C1 segment of cervical spinal cord (tissue), 14 donors: ENCODE results near the gene CCDC174.
"Not testable (repeated sequence)": the region's sequence is repeated elsewhere in the genome, so short reads cannot be mapped to it uniquely, and the experiment has no call there.

Experiments used
- DNase-seq, 14 donors: peaks; one replicate each; lab custom pipeline; 2025; lab: John Stamatoyannopoulos, UW

CCDC174 gene

DNA sequence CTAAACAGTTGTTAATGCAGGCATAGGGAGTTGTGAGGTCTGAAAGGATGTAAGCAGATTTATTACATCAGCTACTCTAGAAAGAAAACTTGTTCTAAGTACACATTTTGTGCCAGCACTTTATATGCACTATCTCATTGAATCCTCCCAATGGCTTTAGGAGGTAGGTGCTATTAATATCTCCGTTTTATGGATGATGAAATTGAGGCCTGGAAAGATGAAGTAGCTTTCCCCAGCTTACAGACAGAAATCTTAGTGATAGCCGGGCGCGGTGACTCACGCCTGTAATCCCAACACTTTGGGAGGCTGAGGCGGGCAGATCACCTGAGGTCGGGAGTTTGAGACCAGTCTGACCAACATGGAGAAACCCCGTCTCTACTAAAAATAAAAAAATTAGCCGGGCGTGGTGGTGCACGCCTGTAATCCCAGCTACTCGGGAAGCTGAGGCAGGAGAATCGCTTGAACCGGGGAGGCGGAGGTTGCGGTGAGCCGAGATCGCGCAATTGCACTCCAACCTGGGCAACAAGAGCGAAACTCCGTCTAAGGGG lies 872 bp downstream of the CCDC174 start:
- DNase-seq = not testable (repeated sequence)

GRCh38 chr3:14657579-14657978 lies 6.0 kb downstream of the CCDC174 start:
- DNase-seq = no peak

- DNase-seq = no peak
These were observed 7.4 kb downstream of the CCDC174 start for GRCh38 chr3:14658978-14659377.

DNA sequence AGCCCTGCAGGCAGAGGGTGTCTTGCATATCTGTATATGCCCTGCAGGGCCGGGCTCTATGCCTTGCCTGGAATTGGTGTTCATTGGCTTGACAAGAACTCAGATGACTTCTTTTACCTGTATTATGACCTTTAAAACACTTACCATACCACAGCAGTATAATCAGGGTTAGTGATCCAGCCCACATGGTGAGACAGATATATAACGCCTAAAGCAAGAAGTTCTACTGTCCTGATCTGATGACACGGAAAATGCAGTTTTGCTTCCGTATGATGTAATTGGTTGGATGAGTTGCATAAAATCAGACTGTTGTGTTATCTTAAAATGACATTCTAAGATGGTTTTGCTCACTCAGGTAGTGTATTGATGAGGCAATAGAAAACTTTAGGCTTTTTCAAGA lies 9.4 kb downstream of the CCDC174 start:
- DNase-seq = no peak

DNA sequence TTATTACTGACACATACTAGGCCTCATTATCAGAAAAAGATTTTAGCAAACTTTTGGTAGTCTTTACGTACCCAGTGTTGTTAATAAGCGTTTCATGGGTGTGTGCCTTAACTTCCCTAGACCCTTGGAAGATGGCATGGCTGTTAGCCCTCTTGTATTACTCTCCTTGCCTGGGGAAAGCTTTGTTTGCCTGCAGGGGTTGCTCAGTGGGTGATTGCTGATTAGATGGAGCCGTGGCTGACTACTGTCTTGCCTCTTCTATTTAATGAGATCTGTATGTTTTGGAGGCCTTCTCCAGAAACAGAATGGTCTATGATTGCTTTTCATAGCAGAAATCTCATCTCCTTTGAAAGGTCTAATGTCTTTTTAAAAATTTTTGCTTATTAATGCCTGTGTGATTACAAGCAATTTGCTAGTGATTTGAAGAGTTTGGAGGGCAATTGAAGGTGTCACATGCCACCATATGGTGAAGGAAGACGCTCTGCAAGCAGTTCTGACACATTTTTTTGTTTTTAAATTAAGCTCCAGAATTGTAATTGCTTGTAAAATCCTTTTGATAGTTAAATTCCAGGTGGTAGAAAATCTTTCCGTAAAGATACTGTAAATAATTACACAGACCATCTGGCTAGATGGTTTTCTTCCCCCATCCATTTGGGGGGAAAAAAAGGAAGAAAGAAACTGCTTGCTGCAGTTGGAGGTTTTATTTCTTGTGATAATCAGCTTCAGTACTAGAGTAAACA lies 12.0 kb downstream of the CCDC174 start:
- no peak for DNase-seq

GRCh38 chr3:14664170-14664569 lies 12.6 kb downstream of the CCDC174 start:
- DNase-seq = no peak

DNA sequence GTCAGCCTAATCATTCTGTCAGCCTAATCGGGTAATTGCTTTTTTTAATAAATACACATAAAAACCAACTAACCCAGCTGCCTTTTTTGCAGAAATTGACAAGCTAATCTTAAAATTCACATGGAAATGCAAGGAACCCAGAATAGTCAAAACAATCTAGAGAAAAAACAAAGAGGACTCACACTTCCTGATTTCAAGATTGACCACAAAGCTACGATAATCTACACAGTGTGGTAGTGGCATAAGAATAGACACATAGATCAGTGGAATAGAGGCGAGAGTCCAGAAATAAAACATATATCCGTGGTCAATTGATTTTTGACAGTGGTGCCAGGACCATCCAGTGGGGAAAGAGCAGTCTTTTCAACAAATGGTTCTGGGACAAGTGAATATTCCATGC lies 21.0 kb downstream of the CCDC174 start:
- no peak for DNase-seq

GRCh38 chr3:14674841-14675240 lies 23.3 kb downstream of the CCDC174 start, which contains the start of gene C3orf20:
C3orf20 (plus strand) TSS chr3:14675141; CDS start chr3:14682714, 7,573 bp downstream.
- no peak for DNase-seq

DNA sequence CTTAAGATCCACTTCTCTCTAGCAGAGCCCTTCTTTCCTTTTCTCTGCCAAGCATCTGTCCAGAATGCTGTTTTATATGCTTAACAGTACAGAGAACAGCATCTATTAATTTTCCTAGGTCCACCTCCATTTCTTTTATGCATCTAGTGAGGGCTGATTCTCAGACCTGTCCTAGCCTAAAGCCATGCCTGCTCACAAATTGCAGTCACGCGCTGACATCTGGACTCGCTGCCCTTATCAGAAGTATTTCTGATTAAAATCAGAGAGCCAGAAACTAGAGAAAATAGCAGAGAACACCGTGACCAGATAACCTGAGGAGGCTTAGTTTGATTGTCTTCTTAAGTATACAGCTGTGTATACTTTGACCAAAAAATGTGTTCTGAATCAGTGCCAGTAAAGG lies 25.3 kb downstream of the CCDC174 start:
- no peak for DNase-seq

- DNase-seq = no peak
These were observed 26.5 kb downstream of the CCDC174 start for GRCh38 chr3:14678015-14678503.

GRCh38 chr3:14680115-14680514 lies 28.6 kb downstream of the CCDC174 start:
- DNase-seq = no peak

DNA sequence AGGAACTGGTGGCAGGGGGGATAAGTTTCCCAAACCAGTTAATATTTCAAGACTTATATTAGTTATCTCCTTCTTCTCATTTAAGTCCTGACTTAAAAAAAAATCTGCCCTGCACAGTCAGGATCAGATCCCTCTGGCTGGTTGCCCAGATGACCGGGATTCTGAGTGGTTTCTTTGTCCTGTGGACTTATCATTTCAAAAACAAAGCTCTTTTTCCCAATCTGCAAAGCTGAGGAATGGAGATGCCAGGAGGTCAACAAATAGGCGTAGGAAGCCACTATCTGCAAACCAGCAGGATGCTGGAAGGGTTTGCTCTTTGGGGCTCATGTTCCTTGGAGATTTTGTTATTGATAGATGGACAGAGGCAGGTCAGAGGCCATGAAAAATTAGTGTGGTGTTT lies 29.2 kb downstream of the CCDC174 start:
- DNase-seq = no peak

DNA sequence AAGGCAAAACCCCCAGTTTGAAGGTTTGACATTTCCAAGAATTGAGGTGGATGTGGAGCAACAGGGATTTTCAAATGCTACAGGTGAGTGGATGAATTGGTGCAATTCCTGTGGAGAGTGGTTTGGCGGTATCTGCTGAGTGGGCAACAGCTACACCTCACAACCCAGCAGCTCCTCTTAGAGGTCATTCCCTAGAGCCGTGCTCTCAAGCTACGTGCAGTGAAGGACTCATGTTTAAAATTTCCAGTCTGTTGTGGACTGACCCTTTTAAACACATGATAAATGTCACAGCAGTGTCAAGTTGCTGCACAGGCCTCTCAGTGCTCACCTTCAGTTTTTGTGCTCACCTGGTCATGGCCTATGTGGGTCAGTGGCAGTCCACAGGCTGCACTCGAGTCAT lies 32.9 kb downstream of the CCDC174 start:
- DNase-seq = no peak

- no peak for DNase-seq
These were observed 33.6 kb downstream of the CCDC174 start for GRCh38 chr3:14685179-14685578.

GRCh38 chr3:14687360-14687759 lies 35.8 kb downstream of the CCDC174 start:
- DNase-seq = no peak

GRCh38 chr3:14688525-14688924 lies 37.0 kb downstream of the CCDC174 start:
- no peak for DNase-seq

DNA sequence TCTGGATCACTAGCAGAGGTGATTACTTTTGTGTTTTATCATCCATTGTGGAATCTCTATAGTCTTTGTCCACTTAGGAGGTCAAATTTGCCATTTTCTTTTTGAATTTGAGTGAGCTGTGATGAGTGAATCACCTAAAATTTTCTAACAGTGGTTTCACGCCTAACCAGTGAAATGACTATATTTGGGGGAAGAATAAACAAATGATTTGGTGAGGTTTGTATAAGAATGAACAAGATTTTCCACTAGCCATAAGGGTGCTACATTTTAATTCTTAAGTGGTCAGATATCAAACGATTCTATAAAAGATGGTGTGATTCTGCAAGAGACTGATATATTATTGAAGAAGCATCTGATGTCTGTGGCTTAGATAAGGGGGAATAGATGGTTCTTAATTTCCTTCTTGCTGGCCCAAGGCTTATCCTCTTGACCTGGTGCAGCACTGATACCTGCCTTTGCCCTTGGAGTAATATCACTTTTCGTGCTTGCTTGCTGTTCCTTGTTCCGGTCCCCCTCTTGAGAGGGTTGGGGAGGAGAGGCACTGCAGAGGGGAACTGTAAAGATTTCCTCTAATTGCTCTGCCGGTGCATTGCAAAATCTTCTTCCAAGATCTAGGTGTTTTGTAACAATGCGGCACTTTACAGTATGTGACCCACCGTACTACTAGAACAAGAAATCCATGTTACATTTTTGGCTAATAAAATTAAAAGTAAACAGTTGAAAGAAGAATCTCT lies 37.9 kb downstream of the CCDC174 start:
- no peak for DNase-seq

- no peak for DNase-seq
These were observed 39.7 kb downstream of the CCDC174 start for GRCh38 chr3:14691239-14691638.

GRCh38 chr3:14691719-14692118 lies 40.2 kb downstream of the CCDC174 start:
- DNase-seq = no peak

- no peak for DNase-seq
These were observed 47.2 kb downstream of the CCDC174 start for GRCh38 chr3:14698601-14699244.

DNA sequence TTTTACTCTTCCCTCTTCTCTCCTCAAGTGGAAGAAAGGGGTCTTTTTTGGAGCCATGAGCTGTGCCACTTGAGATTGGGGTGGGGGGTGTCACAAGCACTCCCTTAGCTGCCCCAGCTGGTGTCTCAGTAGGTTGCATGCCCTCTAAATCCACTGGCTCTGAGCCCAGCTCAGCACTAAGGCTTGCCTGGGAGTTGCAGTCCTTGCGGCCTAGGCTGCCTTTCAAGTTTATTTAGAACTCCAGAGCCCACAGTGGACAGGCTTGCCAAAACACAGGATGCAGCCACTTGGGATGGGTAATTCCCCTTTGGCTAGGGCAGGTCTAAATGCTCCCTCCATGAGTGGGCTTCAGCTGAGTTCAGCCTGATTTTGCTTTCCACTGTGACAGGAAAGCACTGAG lies 48.1 kb downstream of the CCDC174 start:
- no peak for DNase-seq

- DNase-seq = no peak
These were observed 49.3 kb downstream of the CCDC174 start for GRCh38 chr3:14700891-14701290.
